ENCODE data around the gene COG6.

COG6 gene

DNA sequence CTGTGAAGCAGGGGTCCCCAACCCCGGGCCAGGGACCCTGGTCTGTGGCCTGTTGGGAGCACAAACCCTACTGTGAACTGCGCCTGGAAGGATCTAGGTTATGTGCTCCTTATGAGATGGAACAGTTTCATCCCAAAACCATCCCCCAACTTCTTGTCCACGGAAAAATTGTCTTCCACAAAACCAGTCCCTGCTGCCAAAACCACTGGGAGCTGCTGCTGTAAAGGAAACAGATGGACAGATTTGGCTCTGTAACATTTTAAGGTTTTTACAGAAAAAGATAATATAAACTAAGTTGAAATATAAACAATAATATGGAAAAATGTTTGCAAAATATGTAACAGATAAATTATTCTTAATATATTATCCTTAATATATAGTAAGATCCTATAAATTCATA lies 73.7 kb downstream of the COG6 start:
- in situ Hi-C loops (cut with MboI; ENCODE audit: low pct_unique_long_range_greater_than_20kb, low sequenced_read_pairs, unreplicated experiment) = no loop called here
- TF ChIP-seq, protein P1, sequence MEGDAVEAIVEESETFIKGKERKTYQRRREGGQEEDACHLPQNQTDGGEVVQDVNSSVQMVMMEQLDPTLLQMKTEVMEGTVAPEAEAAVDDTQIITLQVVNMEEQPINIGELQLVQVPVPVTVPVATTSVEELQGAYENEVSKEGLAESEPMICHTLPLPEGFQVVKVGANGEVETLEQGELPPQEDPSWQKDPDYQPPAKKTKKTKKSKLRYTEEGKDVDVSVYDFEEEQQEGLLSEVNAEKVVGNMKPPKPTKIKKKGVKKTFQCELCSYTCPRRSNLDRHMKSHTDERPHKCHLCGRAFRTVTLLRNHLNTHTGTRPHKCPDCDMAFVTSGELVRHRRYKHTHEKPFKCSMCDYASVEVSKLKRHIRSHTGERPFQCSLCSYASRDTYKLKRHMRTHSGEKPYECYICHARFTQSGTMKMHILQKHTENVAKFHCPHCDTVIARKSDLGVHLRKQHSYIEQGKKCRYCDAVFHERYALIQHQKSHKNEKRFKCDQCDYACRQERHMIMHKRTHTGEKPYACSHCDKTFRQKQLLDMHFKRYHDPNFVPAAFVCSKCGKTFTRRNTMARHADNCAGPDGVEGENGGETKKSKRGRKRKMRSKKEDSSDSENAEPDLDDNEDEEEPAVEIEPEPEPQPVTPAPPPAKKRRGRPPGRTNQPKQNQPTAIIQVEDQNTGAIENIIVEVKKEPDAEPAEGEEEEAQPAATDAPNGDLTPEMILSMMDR (IDR thresholded peaks at IDR 0.05; ENCODE audit: extremely low read depth, insufficient read depth, missing control alignments) = no peak
- DNase-seq (ENCODE audit: low spot score) = no peak

DNA sequence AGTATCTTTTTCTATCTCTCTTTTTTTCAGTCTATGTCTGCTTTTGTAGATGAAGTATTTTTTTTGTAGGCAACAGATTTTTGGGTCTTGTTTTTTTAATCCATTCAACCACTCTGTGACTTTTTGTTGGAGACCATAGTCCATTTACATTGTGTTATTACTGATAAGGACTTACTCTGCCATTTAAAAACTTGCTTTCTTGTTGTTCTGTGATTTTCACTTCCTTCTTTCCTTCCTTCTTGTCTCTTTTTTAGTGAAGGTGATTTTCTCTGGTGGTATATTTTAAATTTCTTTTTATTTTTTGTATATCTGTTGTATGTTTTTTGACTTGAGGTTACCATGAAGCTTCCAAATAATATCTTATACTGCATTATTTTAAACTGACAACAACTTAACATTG lies 79.5 kb downstream of the COG6 start:
- no peak for DNase-seq (ENCODE audit: low spot score)
- TF ChIP-seq, protein P1 (IDR thresholded peaks at IDR 0.05; ENCODE audit: extremely low read depth, insufficient read depth, missing control alignments) = no peak
- in situ Hi-C loops (cut with MboI; ENCODE audit: low pct_unique_long_range_greater_than_20kb, low sequenced_read_pairs, unreplicated experiment) = no loop called here

DNA sequence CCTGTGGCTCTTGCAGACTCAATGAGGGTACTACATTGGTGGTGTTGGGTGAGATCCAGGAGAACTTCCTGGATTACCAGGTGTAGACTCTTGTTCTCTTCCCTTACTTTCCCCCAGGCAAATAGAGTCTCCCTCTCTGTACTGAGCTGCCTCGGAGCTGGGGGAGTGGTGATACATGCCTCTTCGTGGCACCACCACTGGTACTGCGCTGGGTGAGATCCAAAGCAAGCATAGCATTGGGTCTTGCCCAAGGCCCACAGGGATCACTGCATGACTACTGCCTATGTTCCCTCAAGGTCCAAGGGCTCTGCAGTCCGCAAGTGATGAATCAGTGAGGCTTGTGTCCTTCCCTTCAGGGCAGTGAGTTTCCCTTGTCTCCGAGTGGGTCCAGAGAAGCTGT lies 81.6 kb downstream of the COG6 start:
- in situ Hi-C loops (cut with MboI; ENCODE audit: low pct_unique_long_range_greater_than_20kb, low sequenced_read_pairs, unreplicated experiment) = no loop called here
- TF ChIP-seq, protein P1 (IDR thresholded peaks at IDR 0.05; ENCODE audit: extremely low read depth, insufficient read depth, missing control alignments) = no peak
- no peak for DNase-seq (ENCODE audit: low spot score)

DNA sequence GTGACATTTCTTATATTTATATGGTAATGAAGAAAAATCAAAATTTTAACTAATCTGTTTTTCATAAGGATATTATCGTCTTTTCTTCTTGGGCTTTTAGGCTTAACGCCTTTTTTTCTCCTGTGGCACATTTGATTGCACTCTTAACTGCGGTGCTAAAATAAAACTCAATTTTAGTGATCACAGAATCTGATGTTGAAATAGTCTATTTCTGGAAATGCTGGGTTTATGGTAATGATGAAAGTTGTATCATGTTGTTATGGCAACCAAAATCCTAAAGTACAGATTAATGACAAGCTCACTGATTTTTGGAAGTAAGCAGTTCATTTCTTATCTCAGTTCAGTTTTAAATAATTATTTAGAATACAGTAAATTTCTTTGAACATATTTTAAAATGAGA lies 85.3 kb downstream of the COG6 start:
- in situ Hi-C loops (cut with MboI; ENCODE audit: low pct_unique_long_range_greater_than_20kb, low sequenced_read_pairs, unreplicated experiment) = no loop called here
- TF ChIP-seq, protein P1 (IDR thresholded peaks at IDR 0.05; ENCODE audit: extremely low read depth, insufficient read depth, missing control alignments) = no peak
- no peak for DNase-seq (ENCODE audit: low spot score)

DNA sequence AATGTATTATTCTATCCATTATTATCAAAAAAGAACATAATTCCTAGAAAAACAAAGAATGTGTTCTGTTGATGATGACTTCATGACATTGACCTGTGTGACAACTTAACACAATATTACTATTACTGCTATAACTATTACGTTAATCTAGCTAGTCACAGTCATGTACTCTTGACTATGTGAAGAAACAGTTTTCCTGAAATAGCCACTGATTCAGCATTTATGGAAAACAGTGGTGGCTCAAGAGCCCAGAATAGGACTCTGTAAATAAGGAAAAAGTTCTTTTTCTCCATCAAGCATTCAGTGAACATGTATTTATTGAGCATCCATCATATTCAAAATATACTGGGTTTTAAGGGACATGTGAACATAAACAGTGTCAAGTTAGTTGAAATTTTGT lies 93.5 kb downstream of the COG6 start:
- TF ChIP-seq, protein P1 (IDR thresholded peaks at IDR 0.05; ENCODE audit: extremely low read depth, insufficient read depth, missing control alignments) = no peak
- in situ Hi-C loops (cut with MboI; ENCODE audit: low pct_unique_long_range_greater_than_20kb, low sequenced_read_pairs, unreplicated experiment) = no loop called here
- no peak for DNase-seq (ENCODE audit: low spot score)

DNA sequence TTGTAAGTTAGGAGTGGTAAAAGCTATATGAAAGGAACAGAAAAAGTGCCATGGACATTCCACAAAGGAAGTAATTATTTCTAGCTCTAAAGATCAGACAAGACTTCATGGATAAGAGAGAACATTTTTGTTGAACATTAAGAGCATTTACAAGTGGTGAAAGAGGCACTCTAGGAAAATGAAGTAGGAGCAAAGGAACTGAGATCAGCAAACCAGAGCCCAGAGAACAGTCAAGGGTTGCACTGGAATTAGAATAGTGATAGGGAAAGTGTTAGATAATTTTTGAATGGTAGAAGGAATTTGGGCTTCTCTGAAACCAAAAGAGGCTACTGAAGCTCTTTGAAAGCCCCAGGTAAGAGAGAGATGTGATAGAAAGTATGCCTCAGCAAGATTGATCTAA lies 94.1 kb downstream of the COG6 start:
- DNase-seq (ENCODE audit: low spot score) = no peak
- TF ChIP-seq, protein P1 (IDR thresholded peaks at IDR 0.05; ENCODE audit: extremely low read depth, insufficient read depth, missing control alignments) = no peak
- in situ Hi-C loops (cut with MboI; ENCODE audit: low pct_unique_long_range_greater_than_20kb, low sequenced_read_pairs, unreplicated experiment) = no loop called here

DNA sequence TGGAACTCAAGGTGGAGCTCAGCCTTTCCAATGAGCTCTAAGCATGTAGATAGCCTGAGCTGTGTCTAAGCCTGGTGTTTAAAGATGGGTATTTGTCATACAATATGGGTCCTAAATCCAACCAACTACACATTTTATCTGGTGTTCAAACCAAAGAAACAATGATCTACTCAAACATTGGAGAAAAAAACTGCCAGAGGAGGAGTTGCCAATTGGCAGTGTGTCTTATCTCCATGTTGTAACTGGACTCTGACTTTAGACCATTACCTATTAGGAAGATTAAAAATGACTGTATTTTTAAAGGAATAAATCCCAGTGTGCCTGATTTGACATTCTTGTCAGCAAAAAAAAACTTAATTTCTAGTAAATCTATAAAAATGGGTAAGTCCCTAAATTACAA lies 96.3 kb downstream of the COG6 start:
- no peak for DNase-seq (ENCODE audit: low spot score)
- TF ChIP-seq, protein P1 (IDR thresholded peaks at IDR 0.05; ENCODE audit: extremely low read depth, insufficient read depth, missing control alignments) = no peak
- in situ Hi-C loops (cut with MboI; ENCODE audit: low pct_unique_long_range_greater_than_20kb, low sequenced_read_pairs, unreplicated experiment) = no loop called here
